Activated naive CD8-positive, alpha-beta T cell treated with anti-CD3 and anti-CD28 coated beads, Interleukin-2, amount 10 ng/mL, durations not matched to agents 7 days and 5 days (primary cell): ENCODE results near the gene ZBED2. TPM values are rescaled to one million over a fixed set of nuclear protein-coding genes. Genes with fewer than 3 reads are reported as not detected.

Experiments used
- ATAC-seq: fragments of 150-1000 bp; cut with Tn5 transposase; one replicate; pipeline ENCODE4 v1.10.0; 2021; ENCODE audit warnings: low read depth, moderate library complexity
- POLR2A ChIA-PET: fragments of 350-600 bp; sonication (Branson Sonifier 250); formaldehyde crosslinking; loops from one replicate; lab custom pipeline; 2021; ENCODE audit warnings: antibody characterized with exemption; lab: Charles Lee
- DNase-seq: peaks from one replicate; pipeline ENCODE4 v3.0.0; 2021
- H3K27ac Mint-ChIP-seq: one replicate; pipeline ENCODE4 v1.8.0; 2022; ENCODE audit warnings: mild to moderate bottlenecking, mixed read lengths
- H3K27me3 Mint-ChIP-seq: one replicate; pipeline ENCODE4 v1.8.0; 2022; ENCODE audit warnings: mild to moderate bottlenecking, moderate library complexity, mixed read lengths
- H3K36me3 Mint-ChIP-seq: one replicate; pipeline ENCODE4 v1.8.0; 2021; ENCODE audit warnings: mild to moderate bottlenecking, mixed read lengths
- H3K4me1 Mint-ChIP-seq: one replicate; pipeline ENCODE4 v1.8.0; 2021; ENCODE audit warnings: mixed read lengths
- H3K4me3 Mint-ChIP-seq: one replicate; pipeline ENCODE4 v1.8.0; 2022; ENCODE audit warnings: mild to moderate bottlenecking, moderate library complexity, mixed read lengths
- H3K9me3 Mint-ChIP-seq: one replicate; pipeline ENCODE4 v1.8.0; 2021; ENCODE audit warnings: mixed read lengths
- total RNA-seq, 2 experiments: library from RNA; stranded (reverse); gene quantifications; one replicate each; pipeline ENCODE4 v1.2.3, GENCODE V29; 2021

The ZBED2 gene
- total RNA-seq, 2 experiments from 2014 or later = 1.9 TPM

- DNase-seq (no peak), ATAC-seq (no peak)
- Mint-ChIP-seq H3K4me3 (no peak overlapping the region), H3K27ac (no peak overlapping the region), H3K36me3 (peaks cover 70% of the 10 kb centered on the region), H3K27me3 (no peaks in the 10 kb centered on the region), H3K4me1 (peaks cover 46% of the 10 kb centered on the region), H3K9me3 (no peaks in the 10 kb centered on the region)
- POLR2A ChIA-PET = interaction anchor here (0.6 kb wide), 1 partner anchor 455 kb away, joined by 3 read pairs; no protein-coding TSS in a partner anchor
These were observed 3.0 kb upstream of the ZBED2 start for GRCh38 chr3:111598139-111598538.

- POLR2A ChIA-PET = no interaction called here
- DNase-seq = no peak
- Mint-ChIP-seq H3K27ac (peak overlapping the region; percentile 33), H3K27me3 (no peaks in the 10 kb centered on the region), H3K4me3 (peak overlapping the region; percentile 1), H3K36me3 (peaks cover 73% of the 10 kb centered on the region), H3K4me1 (peaks cover 44% of the 10 kb centered on the region), H3K9me3 (no peaks in the 10 kb centered on the region)
- no peak for ATAC-seq
These were observed 1.2 kb upstream of the ZBED2 start for GRCh38 chr3:111596328-111596727.

- no peak for DNase-seq
- Mint-ChIP-seq H3K27ac (peak overlapping the region; percentile 88), H3K4me3 (peak overlapping the region; percentile 45), H3K9me3 (no peaks in the 10 kb centered on the region), H3K27me3 (no peaks in the 10 kb centered on the region), H3K4me1 (peaks cover 46% of the 10 kb centered on the region), H3K36me3 (peaks cover 73% of the 10 kb centered on the region)
- ATAC-seq = no peak
- POLR2A ChIA-PET = interaction anchor here (1.1 to 2.0 kb wide), 3 partner anchors 12 to 21 kb away, joined by 3 to 10 read pairs (median 4); no protein-coding TSS in a partner anchor
These were observed 365 bp downstream of the ZBED2 start for GRCh38 chr3:111594781-111595180.

- Mint-ChIP-seq H3K9me3 (no peaks in the 10 kb centered on the region), H3K27ac (peak overlapping the region; percentile 88), H3K4me1 (peaks cover 52% of the 10 kb centered on the region), H3K4me3 (peak overlapping the region; percentile 66), H3K27me3 (no peaks in the 10 kb centered on the region), H3K36me3 (peaks cover 76% of the 10 kb centered on the region)
- POLR2A ChIA-PET = interaction anchor here (0.7 to 2.0 kb wide), 4 partner anchors 13 to 72 kb away, joined by 3 to 10 read pairs (median 4); no protein-coding TSS in a partner anchor
- peak; percentile 30 for ATAC-seq
- DNase-seq = no peak
These were observed 941 bp downstream of the ZBED2 start for GRCh38 chr3:111594205-111594604.

- Mint-ChIP-seq H3K4me3 (peak overlapping the region; percentile 66), H3K27ac (peak overlapping the region; percentile 88), H3K27me3 (no peaks in the 10 kb centered on the region), H3K36me3 (peaks cover 78% of the 10 kb centered on the region), H3K9me3 (no peaks in the 10 kb centered on the region), H3K4me1 (peaks cover 55% of the 10 kb centered on the region)
- POLR2A ChIA-PET = interaction anchor here (0.7 to 2.0 kb wide), 4 partner anchors 14 to 73 kb away, joined by 3 to 10 read pairs (median 4); no protein-coding TSS in a partner anchor
- DNase-seq = no peak
- ATAC-seq = no peak
These were observed 1.5 kb downstream of the ZBED2 start for GRCh38 chr3:111593666-111594065.

- Mint-ChIP-seq H3K4me3 (peak overlapping the region; percentile 66), H3K36me3 (peaks cover 77% of the 10 kb centered on the region), H3K9me3 (no peaks in the 10 kb centered on the region), H3K4me1 (peaks cover 53% of the 10 kb centered on the region), H3K27ac (peak overlapping the region; percentile 30), H3K27me3 (no peaks in the 10 kb centered on the region)
- ATAC-seq (no peak), DNase-seq (no peak)
- POLR2A ChIA-PET = no interaction called here
These were observed 2.2 kb downstream of the ZBED2 start for GRCh38 chr3:111592936-111593335.

- peaks cover 53% of the 10 kb centered on the region for H3K4me1 Mint-ChIP-seq
- H3K36me3 Mint-ChIP-seq = peaks cover 77% of the 10 kb centered on the region
- H3K27ac Mint-ChIP-seq = peak overlapping the region; percentile 72
- DNase-seq (no peak), ATAC-seq (no peak)
- no peaks in the 10 kb centered on the region for H3K27me3 Mint-ChIP-seq
- peak overlapping the region; percentile 66 for H3K4me3 Mint-ChIP-seq
- H3K9me3 Mint-ChIP-seq = no peaks in the 10 kb centered on the region
- POLR2A ChIA-PET = no interaction called here
These were observed 3.0 kb downstream of the ZBED2 start for GRCh38 chr3:111592143-111592542.

GRCh38 chr3:111591555-111591954, 3.6 kb downstream of the ZBED2 start:
- peaks cover 1% of the 10 kb centered on the region for H3K9me3 Mint-ChIP-seq
- peak overlapping the region; percentile 28 for H3K4me3 Mint-ChIP-seq
- peak overlapping the region; percentile 63 for H3K27ac Mint-ChIP-seq
- POLR2A ChIA-PET = interaction anchor here (0.6 to 2.2 kb wide), 2 partner anchors 19 to 41 kb away, joined by 3 to 10 read pairs; no protein-coding TSS in a partner anchor
- peaks cover 79% of the 10 kb centered on the region for H3K36me3 Mint-ChIP-seq
- H3K4me1 Mint-ChIP-seq = peaks cover 53% of the 10 kb centered on the region
- no peaks in the 10 kb centered on the region for H3K27me3 Mint-ChIP-seq
- DNase-seq = no peak
- no peak for ATAC-seq

GRCh38 chr3:111590143-111590491, 5.0 kb downstream of the ZBED2 start:
- ATAC-seq (no peak), DNase-seq (no peak)
- Mint-ChIP-seq H3K27ac (no peak overlapping the region), H3K27me3 (no peaks in the 10 kb centered on the region), H3K9me3 (peaks cover 1% of the 10 kb centered on the region), H3K4me3 (no peak overlapping the region), H3K4me1 (peaks cover 48% of the 10 kb centered on the region), H3K36me3 (peaks cover 80% of the 10 kb centered on the region)
- POLR2A ChIA-PET = interaction anchor here (1.2 to 2.2 kb wide), 2 partner anchors 17 to 21 kb away, joined by 3 to 10 read pairs; no protein-coding TSS in a partner anchor

- H3K4me3 Mint-ChIP-seq = no peak overlapping the region
- DNase-seq (no peak), ATAC-seq (no peak)
- peaks cover 1% of the 10 kb centered on the region for H3K9me3 Mint-ChIP-seq
- peaks cover 80% of the 10 kb centered on the region for H3K36me3 Mint-ChIP-seq
- POLR2A ChIA-PET = interaction anchor here (1.2 to 2.2 kb wide), 2 partner anchors 18 to 21 kb away, joined by 3 to 10 read pairs; no protein-coding TSS in a partner anchor
- H3K27me3 Mint-ChIP-seq = no peaks in the 10 kb centered on the region
- peaks cover 42% of the 10 kb centered on the region for H3K4me1 Mint-ChIP-seq
- H3K27ac Mint-ChIP-seq = no peak overlapping the region
These were observed 5.6 kb downstream of the ZBED2 start for GRCh38 chr3:111589303-111590142.

- no peak for DNase-seq
- POLR2A ChIA-PET = no interaction called here
These were observed 6.6 kb downstream of the ZBED2 start for GRCh38 chr3:111588527-111588926.

GRCh38 chr3:111585217-111585616, 9.9 kb downstream of the ZBED2 start:
- no peak overlapping the region for H3K4me3 Mint-ChIP-seq

More at GRCh38 chr3:111588527-111588926, 6.6 kb downstream of the ZBED2 start:
- peak overlapping the region; percentile 42 for H3K27ac Mint-ChIP-seq
- H3K4me1 Mint-ChIP-seq = peaks cover 35% of the 10 kb centered on the region
- no peak overlapping the region for H3K4me3 Mint-ChIP-seq
- peaks cover 1% of the 10 kb centered on the region for H3K9me3 Mint-ChIP-seq
- no peak for ATAC-seq
- no peaks in the 10 kb centered on the region for H3K27me3 Mint-ChIP-seq
- H3K36me3 Mint-ChIP-seq = peaks cover 78% of the 10 kb centered on the region

GRCh38 chr3:111584744-111585143, 10.4 kb downstream of the ZBED2 start:
- no peak overlapping the region for H3K27ac Mint-ChIP-seq
- POLR2A ChIA-PET = no interaction called here
- ATAC-seq = no peak
- H3K36me3 Mint-ChIP-seq = peaks cover 87% of the 10 kb centered on the region
- DNase-seq = no peak
- no peak overlapping the region for H3K4me3 Mint-ChIP-seq
- no peaks in the 10 kb centered on the region for H3K27me3 Mint-ChIP-seq
- peaks cover 36% of the 10 kb centered on the region for H3K4me1 Mint-ChIP-seq
- H3K9me3 Mint-ChIP-seq = peaks cover 5% of the 10 kb centered on the region

More at GRCh38 chr3:111585217-111585616, 9.9 kb downstream of the ZBED2 start:
- peaks cover 38% of the 10 kb centered on the region for H3K4me1 Mint-ChIP-seq
- peaks cover 87% of the 10 kb centered on the region for H3K36me3 Mint-ChIP-seq
- POLR2A ChIA-PET = no interaction called here
- H3K27me3 Mint-ChIP-seq = no peaks in the 10 kb centered on the region
- no peak overlapping the region for H3K27ac Mint-ChIP-seq
- H3K9me3 Mint-ChIP-seq = peaks cover 5% of the 10 kb centered on the region
- no peak for DNase-seq
- no peak for ATAC-seq
